Measurements from ENCODE around the gene NR1I3.

DNA sequence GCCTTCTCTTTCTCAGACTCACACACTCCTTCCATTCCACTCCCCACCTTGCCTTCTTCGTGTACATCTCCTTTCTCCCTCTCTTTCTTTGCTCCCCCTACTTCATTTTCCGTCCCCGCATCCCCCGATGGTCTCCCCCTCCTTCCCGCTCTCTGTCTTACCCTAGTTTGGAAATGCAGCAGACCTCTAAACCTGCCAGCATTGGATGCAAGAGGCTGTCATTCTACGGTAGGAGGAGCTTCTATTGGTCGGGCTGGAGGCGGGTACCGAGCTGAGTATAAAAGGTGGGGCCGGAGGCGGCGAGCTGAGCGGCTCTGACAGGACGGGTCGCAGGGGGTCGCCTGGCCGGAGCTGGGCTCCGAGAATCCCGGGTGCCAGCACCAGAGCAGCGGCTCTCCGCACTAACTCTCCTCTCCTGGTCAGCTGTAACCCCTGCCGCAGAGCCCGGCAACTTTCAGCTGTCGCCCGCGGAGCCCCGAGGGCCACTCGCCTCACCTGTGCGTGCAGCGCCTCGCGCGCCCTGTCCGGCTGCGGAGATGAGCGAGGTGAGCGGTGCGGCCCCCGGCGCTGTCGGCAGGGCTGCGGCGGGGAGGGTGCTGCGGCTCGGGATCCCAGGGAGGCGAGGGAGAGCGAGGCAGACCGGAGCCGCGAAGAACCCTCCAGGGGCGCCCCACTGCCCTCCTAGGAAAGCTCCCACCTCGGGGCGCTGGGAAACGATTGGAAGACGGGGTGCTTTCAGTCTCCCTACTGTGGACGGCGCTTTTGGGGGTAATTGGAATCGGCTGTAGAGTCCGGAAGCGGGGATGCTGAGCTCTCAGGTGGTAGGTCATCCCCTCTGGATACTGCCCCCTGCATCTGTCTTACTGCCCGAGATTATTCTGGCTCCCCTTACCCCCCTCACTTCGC, 20.7 kb upstream of the NR1I3 start, which contains the start of gene PCP4L1:
- TF ChIP-seq, protein P1, sequence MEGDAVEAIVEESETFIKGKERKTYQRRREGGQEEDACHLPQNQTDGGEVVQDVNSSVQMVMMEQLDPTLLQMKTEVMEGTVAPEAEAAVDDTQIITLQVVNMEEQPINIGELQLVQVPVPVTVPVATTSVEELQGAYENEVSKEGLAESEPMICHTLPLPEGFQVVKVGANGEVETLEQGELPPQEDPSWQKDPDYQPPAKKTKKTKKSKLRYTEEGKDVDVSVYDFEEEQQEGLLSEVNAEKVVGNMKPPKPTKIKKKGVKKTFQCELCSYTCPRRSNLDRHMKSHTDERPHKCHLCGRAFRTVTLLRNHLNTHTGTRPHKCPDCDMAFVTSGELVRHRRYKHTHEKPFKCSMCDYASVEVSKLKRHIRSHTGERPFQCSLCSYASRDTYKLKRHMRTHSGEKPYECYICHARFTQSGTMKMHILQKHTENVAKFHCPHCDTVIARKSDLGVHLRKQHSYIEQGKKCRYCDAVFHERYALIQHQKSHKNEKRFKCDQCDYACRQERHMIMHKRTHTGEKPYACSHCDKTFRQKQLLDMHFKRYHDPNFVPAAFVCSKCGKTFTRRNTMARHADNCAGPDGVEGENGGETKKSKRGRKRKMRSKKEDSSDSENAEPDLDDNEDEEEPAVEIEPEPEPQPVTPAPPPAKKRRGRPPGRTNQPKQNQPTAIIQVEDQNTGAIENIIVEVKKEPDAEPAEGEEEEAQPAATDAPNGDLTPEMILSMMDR (IDR thresholded peaks at IDR 0.05), result no peak
- no peak for TF ChIP-seq EP300 (IDR thresholded peaks at IDR 0.05)
- TF ChIP-seq POLR2A (IDR thresholded peaks at IDR 0.05), result no peak

Data from ovary (tissue), 3 donors.